GM19239 (cell line): Measurements from ENCODE around the gene ZNF559.
"Not testable (repeated sequence)": the region's sequence is repeated elsewhere in the genome, so short reads cannot be mapped to it uniquely, and the experiment has no call there.

ENCODE experiments used
- DNase-seq: peaks from one replicate; pipeline ENCODE4 v3.0.0; 2011; ENCODE audit warnings: low spot score; ENCODE audit not compliant: insufficient read length
- FAIRE-seq: peaks from 2 replicates; lab custom pipeline; 2011; peaks lifted over from hg19 to GRCh38; lab: Jason Lieb, UNC

The ZNF559 gene

DNA sequence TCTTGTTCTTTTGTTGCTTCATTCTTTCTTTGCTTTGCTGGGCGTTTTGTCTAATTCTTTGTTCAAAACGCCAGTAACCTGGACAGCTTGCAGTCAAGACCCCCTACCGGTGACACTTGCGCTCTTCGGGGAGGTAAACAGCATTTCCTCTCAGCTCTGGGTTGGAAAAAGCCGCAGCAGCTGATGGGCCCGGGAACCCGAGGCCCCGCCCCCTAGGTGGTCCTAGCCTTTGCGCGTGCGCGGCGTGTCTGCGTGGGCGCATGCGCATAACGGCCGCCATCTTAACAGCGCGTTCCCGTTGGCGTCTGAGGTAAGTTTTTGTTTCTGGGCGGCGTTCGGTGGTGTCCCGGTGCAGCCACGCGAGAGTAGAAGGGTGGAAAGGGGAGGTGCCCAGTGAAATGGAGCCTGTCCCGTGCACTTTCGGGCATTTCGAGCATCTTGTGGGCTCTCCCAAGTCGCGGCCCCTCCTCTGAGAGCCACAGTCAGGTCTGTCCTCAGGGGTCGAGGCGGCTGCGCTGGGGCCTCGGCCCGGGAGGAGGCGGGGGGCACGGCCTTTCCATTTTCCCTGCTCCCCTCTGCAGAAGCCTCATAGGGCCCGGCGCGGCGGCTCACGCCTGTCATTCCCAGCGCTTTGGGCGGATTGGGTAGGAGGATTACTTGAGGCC lies at the start of gene ZNF559:
Gene ZNF559 (plus strand): TSS at position 261 of the 665 bp plus-strand sequence. CDS start 14,371 bp downstream, outside the sequence.
- peak; percentile 98 for FAIRE-seq

DNA sequence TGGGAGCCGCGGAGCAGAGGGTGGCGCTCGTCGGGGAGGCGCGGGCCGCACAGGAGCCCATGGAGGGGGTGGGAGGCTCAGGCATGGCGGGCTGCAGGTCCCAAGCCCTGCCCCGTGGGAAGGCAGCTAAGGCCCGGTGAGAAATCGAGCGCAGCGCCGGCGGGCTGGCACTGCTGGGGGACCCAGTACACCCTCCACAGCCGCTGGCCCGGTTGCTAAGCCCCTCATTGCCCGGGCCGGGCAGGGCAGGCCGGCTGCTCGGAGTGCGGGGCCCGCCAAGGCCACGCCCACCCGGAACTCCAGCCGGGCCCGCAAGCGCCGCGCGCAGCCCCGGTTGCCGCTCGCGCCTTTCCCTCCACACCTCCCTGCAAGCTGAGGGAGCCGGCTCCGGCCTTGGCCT lies 40.5 kb upstream of the ZNF559 start:
- not testable (repeated sequence) for DNase-seq, FAIRE-seq

More for the DNA sequence above, at the start of gene ZNF559:
- DNase-seq = peak; percentile 80

DNA sequence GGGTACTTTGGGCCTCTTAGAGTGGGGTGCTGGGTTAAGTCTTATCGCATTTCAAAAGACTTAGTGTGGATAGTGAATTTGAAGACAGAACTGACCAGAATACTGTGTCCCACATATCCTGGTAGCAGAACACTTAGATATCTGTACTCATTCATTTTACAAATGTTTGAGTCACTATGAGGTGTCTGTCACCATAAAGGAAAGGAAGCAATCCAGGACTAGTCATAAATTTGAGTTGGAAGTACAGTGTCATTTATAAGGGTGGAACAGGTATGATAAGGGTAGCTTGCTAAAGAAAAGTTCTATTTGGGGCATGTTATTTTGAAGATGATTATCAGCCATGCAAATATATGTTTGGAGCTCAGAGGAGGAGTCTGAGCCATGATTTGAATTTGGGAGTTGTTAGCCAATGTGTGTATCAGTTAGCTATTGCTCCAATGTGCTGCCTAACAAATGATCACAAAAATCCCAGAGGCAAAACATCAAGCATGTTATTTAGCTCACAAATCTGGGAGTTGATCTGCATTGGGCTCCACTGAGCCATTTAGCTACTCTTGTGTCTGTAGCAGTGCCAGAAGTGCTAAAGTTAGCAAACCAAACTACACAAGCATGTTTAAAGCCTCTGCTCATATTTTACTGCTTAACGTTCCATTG lies 34.6 kb upstream of the ZNF559 start:
- FAIRE-seq = no peak
- no peak for DNase-seq

DNA sequence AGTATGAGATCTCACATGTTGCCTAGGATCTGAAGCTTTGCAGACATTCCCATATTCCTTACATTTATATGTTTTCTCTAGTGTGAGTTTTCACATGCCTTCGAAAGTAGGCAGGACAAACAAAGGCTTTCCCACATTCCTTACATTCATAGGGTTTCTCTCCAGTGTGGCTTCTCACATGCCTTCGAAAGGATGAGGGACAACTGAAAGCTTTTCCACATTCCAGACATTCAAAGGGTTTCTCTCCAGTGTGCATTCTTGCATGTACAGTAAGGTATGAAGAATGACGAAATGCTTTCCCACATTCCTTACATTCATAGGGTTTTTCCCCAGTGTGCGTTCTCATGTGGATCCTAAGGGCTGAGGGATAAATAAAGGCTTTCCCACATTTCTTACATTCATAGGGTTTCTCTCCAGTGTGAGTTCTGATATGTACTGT lies 28.5 kb upstream of the ZNF559 start:
- DNase-seq = no peak
- no peak for FAIRE-seq

DNA sequence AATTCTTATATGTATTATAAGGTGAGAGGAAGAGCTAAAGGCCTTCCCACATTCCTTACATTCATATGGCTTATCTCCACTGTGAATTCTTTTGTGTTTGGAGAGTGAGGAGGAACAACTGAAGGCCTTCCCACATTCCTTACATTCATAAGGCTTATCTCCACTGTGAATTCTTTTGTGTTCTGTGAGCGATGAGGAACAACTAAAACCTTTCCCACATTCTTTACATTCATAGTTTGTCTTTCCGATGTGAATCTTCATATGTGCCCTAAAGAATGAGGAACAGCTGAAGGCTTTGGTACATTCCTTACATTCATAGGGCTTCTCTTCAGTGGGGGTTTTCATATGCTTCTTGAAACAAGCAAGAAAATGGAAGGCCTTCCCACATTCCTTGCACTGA lies 27.6 kb upstream of the ZNF559 start:
- DNase-seq (no peak), FAIRE-seq (no peak)

DNA sequence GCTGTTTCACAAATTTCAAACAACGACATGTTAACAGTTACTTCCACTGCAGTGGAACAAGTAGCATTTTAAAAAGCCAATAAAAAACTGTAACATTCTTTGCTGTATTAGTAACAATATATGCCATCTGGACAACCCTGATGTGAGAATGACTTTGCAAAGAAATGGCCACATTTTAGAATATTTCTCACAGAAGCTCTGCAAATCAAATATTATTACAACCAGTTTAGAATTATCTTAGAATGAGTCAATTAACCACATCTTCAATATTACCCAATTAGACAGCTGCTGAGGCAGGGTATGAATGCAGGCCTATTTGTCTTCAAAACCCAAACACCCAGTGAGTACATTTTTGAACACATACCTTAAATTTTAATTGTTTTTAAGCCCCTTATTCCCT lies 17.5 kb upstream of the ZNF559 start:
- no peak for DNase-seq
- no peak for FAIRE-seq

DNA sequence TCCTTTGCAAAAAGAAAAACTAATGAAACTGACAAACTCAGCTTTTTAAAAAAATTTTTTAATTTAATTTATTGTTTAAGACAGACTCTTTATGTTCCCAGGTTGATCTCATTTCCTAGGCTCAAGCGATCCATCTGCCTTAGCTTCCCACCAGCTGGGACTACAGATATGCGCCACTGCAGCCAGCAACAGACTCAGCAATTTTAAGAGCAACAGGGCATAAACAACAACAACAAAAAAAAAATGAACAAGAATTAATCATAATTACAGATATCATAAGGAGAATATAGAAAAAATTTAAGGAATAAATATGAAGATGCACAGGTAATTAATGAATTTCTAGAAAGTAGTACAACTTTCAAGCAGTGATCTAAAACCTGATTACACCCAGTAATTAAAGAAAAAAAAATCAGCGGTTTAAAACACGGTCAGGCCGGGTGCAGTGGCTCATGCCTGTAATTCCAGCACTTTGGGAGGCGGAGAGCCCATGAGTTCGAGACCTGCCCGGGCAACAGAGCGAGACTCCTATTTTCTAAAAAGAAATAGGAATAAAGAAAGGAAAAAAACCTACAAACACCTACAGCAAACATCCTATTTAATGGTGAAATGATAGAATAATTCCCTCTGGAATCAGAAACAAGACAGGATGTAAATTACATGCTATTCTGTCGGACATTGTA lies 15.7 kb upstream of the ZNF559 start:
- FAIRE-seq (no peak), DNase-seq (no peak)

DNA sequence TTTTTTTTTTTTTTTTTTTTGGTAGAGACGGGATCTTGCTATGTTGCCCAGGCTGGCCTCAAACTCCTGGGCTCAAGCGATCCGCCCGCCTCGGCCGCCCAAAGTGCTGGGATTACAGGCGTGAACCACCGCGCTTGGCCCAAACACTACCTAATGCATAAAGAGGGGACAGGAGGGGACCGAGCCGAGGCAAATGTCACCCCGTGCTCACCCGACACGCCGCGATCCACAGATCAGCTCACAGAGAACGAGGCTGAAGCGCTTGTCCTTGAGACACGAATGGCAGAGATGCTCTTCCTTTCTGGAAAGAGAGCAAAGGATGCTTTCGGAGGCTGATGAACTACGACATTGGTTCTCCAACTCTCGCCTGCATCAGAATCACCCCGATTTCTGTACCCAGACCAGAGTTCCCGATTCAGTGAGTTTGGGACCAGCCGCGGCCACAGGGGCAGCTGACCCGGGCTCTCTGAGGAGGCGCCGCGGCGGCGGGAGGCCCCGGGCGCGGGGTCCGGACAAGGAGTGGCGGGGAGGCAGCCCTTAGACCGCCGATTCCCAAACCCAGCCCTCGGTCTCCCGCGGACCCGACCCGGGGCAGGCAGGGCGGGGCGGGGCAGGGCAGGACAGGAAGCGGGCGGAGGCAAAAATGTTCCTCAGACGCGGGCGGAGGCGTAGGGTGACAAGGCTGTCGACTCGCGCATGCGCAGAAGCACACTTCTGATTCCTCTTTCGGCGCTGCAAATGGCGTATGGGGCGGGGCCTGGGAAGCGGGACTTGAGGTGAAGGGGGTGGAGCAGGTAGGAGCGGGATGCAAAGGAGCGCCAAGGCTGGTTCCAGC lies 14.6 kb upstream of the ZNF559 start, which contains the start of gene ZNF699:
Gene ZNF699 (minus strand): TSS at position 700 of the 835 bp plus-strand sequence. CDS start 4,719 bp downstream, outside the sequence.
- peak; percentile 85 for DNase-seq
- FAIRE-seq = peak; percentile 97

DNA sequence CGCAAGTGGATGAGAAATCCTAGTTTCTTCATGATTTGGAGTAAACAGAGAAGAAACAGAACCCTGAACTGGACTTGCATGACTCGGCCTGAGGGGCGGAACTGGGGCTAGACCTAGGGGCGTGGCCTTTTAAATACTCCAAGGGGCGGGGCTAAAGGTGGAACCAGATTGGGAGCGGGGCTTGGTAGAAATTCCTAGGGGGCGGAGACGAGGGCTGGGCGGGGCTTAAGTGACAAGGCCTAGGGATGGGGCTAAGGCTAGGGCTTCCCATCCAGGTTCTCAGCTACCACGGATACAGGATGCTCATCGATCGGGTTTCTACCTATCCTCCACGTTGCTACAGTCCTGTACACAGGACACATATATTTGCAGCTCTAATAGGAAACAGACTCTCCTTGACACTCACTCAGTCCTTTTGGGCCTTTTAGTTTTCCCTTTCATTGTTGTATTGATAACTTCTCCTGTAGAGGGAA lies 14.0 kb upstream of the ZNF559 start:
- no peak for FAIRE-seq
- peak; percentile 31 for DNase-seq

DNA sequence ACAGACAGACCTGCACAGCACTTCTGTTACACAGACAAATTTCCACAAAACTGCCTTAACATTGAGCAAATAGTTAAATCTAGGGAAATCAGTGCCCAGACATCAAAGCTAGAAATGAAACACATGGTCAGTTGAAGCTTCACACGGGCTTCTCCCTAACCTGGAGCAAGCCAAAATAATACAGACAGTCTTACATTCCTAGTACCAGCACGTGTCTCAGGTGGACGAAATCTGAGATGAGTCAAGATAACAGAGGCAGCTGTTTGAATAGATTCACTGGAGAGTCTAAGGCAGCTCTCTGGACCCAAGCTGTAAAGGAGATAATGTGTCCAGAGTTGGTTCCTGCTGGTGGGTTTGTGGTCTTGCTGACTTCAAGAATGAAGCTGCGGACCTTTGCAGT lies 10.2 kb upstream of the ZNF559 start:
- FAIRE-seq = no peak
- DNase-seq = no peak

DNA sequence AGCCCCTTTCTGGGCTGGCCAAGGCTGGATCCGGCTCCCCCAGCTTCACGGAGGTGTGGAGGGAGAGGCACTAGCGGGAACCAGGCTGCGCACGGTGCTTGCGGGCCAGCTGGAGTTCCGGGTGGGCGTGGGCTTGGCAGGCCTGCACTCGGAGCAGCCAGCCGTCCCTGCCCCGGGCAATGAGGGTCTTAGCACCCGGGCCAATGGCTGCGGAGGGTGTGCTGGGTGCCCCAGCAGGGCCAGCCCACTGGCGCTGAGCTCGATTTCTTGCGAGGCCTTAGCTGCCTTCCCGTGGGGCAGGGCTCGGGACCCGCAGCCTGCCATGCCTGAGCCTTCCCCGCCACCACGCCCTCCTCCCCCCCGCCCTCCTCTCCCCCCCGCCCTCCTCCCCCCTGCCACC lies 2.6 kb upstream of the ZNF559 start:
- DNase-seq (no peak), FAIRE-seq (no peak)

DNA sequence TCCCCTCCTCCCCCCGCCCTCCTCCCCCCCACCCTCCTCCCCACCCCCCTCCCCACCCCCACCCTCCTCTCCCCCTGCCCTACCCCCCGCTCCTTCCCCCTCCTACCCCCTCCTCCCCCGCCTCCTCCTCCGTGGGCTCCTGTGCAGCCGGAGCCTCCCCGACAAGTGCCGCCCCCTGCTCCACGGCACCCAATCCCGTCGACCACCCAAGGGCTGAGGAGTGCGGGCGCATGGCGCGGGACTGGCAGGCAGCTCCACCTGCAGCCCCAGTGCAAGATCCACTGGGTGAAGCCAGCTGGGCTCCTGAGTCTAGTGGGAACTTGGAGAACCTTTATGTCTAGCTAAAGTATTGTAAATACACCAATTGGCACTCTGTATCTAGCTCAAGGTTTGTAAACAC lies 2.2 kb upstream of the ZNF559 start:
- not testable (repeated sequence) for DNase-seq, FAIRE-seq

DNA sequence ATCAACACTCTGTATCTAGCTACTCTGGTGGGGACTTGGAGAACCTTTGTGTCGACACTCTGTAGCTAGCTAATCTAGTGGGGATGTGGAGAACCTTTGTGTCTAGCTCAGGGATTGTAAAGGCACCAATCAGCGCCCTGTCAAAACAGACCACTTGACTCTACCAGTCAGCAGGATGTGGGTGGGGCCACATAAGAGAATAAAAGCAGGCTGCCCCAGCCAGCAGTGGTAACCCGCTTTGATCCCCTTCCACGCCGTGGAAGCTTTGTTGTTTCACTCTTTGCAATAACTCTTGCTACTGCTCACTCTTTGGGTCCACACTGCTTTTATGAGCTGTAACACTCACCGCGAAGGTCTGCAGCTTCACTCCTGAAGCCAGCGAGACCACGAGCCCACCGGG lies 1.8 kb upstream of the ZNF559 start:
- not testable (repeated sequence) for DNase-seq, FAIRE-seq

DNA sequence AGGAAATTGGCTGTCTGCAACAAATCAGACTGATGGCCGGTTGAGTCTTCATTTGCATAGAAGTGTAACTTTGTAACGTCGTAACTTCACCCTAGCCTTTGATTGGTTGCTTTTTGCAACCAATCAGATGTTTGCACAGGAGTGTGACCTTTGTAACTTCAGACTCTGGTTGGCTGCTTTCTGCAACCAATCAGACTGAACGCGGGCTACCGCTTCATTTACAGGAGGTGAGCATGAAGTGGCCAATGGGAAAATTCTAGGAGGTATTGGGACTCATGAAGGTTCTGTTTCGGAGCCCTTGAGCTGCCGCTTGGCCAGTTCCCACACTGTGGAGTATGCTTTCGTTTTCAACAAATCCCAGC lies 441 bp upstream of the ZNF559 start:
- FAIRE-seq = no peak
- peak; percentile 26 for DNase-seq

DNA sequence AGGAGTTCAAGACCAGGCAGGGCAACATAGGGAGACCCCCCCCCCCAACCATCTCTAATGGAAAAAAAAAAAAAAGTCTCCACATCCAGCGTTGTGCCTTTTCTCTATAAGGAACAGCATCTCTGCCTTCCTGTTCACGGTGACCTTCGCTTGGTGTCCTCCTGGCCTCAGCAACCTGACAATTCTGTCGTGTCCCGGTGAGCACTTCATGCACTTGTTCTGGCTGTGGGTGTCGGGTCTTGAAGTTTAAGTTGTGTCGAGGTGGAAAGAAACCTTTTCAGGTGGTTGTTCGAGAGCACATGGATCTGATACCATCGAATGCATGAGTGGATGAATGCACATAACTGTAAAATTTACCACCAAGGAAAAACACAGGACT lies 594 bp downstream of the ZNF559 start:
- no peak for DNase-seq

DNA sequence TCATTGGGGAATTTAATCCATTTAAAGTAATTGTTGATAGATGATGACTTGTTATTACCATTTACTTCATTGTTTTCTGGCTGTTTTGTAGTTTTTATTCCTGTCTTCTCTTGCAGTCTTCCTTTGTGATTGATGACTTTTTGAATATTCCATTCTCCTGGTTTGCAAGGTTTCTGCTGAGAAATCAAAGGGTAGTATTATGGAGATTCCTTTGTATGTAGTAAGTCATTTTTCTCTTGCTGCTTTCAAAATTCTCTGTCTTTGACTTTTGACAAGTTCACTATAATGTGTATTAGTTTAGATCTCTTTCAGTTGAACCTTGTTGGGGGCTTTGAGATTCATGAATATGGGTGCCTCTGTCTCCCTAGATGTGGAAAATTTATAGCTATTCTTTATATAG lies 6.0 kb downstream of the ZNF559 start:
- FAIRE-seq = no peak
- DNase-seq = no peak

More for the DNA sequence above, 594 bp downstream of the ZNF559 start:
- FAIRE-seq = no peak

DNA sequence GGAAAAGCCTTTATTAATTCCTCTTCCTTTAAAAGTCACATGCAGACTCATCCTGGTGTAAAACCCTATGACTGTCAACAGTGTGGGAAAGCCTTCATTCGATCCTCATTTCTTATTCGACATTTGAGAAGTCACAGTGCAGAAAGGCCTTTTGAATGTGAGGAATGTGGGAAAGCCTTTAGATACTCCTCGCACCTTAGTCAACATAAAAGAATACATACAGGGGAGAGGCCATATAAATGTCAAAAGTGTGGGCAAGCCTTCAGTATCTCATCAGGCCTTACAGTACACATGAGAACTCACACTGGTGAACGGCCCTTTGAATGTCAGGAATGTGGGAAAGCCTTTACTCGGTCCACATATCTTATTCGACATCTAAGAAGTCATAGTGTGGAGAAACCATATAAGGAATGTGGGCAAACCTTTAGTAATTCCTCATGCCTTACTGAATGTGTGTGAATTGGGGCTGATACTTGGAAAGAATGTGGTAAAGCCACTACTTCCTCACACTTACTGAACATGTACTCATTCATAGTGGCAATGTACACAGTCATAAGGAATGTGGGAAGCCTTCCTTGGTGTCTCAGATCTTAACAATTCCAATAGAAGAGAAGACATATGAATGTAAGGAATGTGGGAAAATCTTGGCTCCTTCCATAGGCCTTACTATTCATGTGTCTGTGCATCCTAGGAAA lies 18.8 kb downstream of the ZNF559 start:
- FAIRE-seq = no peak
- no peak for DNase-seq

DNA sequence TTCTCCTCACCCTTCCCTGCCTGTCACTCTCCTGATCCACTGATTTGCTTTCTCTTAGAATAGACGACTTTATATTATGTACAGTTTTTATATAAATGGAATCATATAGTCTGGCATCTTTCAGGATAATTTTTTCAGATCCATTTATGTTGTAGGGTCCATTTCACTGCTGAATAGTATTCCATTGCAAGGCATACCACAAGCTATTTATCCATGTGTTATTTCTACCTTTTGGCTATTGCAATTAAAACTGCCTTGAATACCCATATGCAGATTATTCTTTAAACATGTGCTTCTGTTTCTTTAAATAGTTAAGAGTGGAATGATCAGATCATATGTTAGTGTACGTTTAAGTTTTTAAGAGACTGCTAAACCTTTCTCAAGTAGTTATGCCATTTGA lies 21.0 kb downstream of the ZNF559 start:
- no peak for FAIRE-seq

DNA sequence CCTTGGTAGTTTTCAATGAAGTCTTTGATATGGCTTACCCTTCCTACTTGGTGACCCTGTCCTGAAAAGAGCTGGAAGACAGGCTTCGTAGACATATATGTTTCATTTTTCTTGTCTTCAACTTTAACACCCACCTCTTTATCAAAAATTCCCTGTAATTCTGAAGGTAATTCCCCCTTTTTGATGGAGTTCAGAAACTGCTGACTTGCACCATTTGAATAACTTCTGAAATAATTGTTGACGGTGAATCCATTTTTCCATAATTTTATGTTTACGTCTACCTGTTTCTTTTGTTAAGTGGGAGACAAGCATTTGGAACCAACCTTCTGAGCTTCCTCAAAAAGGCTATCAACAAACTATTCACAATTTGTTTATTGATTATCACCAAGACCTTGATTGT lies 24.3 kb downstream of the ZNF559 start:
- no peak for FAIRE-seq
- DNase-seq = no peak

More for the DNA sequence above, 21.0 kb downstream of the ZNF559 start:
- DNase-seq = no peak

DNA sequence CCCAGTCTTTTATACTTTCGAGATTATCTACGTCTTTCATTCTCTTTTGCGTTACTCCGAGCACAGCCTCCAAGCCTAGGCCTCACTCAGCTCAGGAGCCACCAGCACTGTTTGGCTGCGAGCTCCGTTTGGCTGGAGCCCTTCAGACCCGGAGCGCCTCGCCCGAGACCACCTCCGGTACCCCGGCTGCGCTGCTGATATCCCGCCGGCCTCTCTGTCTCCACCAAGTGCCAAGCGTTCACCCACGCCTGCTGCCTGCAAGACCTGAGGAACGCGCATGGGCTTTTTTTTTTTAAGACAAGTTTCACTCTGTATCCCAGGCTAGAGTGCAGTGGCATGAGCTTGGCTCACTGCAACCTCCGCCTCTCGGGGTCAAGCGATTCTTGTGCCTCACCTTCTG lies 24.7 kb downstream of the ZNF559 start:
- no peak for FAIRE-seq
- DNase-seq = no peak
